Stimulated activated naive CD8-positive, alpha-beta T cell treated with anti-CD3 and anti-CD28 coated beads, Interleukin-15, Interleukin-2, amounts not matched to agents 100 ng/mL and 50 ng/mL, for 24 hours (primary cell): ENCODE results near the gene CIAO1.

ENCODE experiments used
- H3K27ac Mint-ChIP-seq: one replicate; pipeline ENCODE4 v1.8.0; 2021; ENCODE audit warnings: mild to moderate bottlenecking, mixed read lengths
- H3K27me3 Mint-ChIP-seq: one replicate; pipeline ENCODE4 v1.8.0; 2021; ENCODE audit warnings: mixed read lengths
- H3K36me3 Mint-ChIP-seq: one replicate; pipeline ENCODE4 v1.8.0; 2021; ENCODE audit warnings: low read depth, mixed read lengths
- H3K4me1 Mint-ChIP-seq: one replicate; pipeline ENCODE4 v1.8.0; 2021; ENCODE audit warnings: low read depth, mixed read lengths
- H3K4me3 Mint-ChIP-seq: one replicate; pipeline ENCODE4 v1.8.0; 2021; ENCODE audit warnings: mild to moderate bottlenecking, mixed read lengths
- H3K9me3 Mint-ChIP-seq: one replicate; pipeline ENCODE4 v1.8.0; 2021; ENCODE audit warnings: mixed read lengths

Gene CIAO1

GRCh38 chr2:96317584-96317997 is 51.6 kb downstream of the CIAO1 start:
- no peaks in the 10 kb centered on the region for H3K9me3 Mint-ChIP-seq

GRCh38 chr2:96318723-96319122 is 52.7 kb downstream of the CIAO1 start:
- no peaks in the 10 kb centered on the region for H3K36me3 Mint-ChIP-seq
- peaks cover 64% of the 10 kb centered on the region for H3K4me1 Mint-ChIP-seq
- peak overlapping the region; percentile 33 for H3K27ac Mint-ChIP-seq
- peaks cover 5% of the 10 kb centered on the region for H3K27me3 Mint-ChIP-seq
- no peak overlapping the region for H3K4me3 Mint-ChIP-seq
- no peaks in the 10 kb centered on the region for H3K9me3 Mint-ChIP-seq

More at GRCh38 chr2:96317584-96317997, 51.6 kb downstream of the CIAO1 start:
- Mint-ChIP-seq H3K4me1 (peaks cover 57% of the 10 kb centered on the region), H3K4me3 (no peak overlapping the region), H3K27ac (peak overlapping the region; percentile 61), H3K36me3 (no peaks in the 10 kb centered on the region), H3K27me3 (no peaks in the 10 kb centered on the region)

- Mint-ChIP-seq H3K36me3 (no peaks in the 10 kb centered on the region), H3K27me3 (peaks cover 5% of the 10 kb centered on the region), H3K4me1 (peaks cover 70% of the 10 kb centered on the region), H3K4me3 (no peak overlapping the region), H3K27ac (peak overlapping the region; percentile 33), H3K9me3 (no peaks in the 10 kb centered on the region)
Observed at GRCh38 chr2:96319396-96319795, 53.4 kb downstream of the CIAO1 start.

GRCh38 chr2:96320326-96320725 is 54.3 kb downstream of the CIAO1 start:
- Mint-ChIP-seq H3K9me3 (no peaks in the 10 kb centered on the region), H3K4me1 (peaks cover 72% of the 10 kb centered on the region), H3K27me3 (peaks cover 5% of the 10 kb centered on the region), H3K4me3 (peak overlapping the region; percentile 85), H3K36me3 (peaks cover under 1% of the 10 kb centered on the region), H3K27ac (no peak overlapping the region)

GRCh38 chr2:96320728-96321622 is 55.0 kb downstream of the CIAO1 start:
- Mint-ChIP-seq H3K27me3 (peaks cover 5% of the 10 kb centered on the region), H3K4me3 (peak overlapping the region; percentile 85), H3K9me3 (no peaks in the 10 kb centered on the region), H3K4me1 (peaks cover 72% of the 10 kb centered on the region), H3K27ac (peak overlapping the region; percentile 84), H3K36me3 (peaks cover 7% of the 10 kb centered on the region)
